Ectodermal cell (in vitro differentiated cells): ENCODE data around the gene MEF2B.
A peak's percentile ranks its signal among the peaks of the same experiment; 100 is the strongest.

Experiments used
- H3K27ac ChIP-seq: 2 replicates; pipeline ENCODE4 v1.7.0; 2013; ENCODE audit warnings: mild to moderate bottlenecking, low read depth, low read length; ENCODE audit not compliant: insufficient read depth, poor library complexity, severe bottlenecking
- H3K27me3 ChIP-seq: 2 replicates; pipeline ENCODE4 v1.7.0; 2013; ENCODE audit warnings: mild to moderate bottlenecking, low read length; ENCODE audit not compliant: insufficient read depth, control insufficient read depth, poor library complexity, severe bottlenecking
- H3K36me3 ChIP-seq: one replicate; pipeline ENCODE4 v1.7.0; 2013; ENCODE audit warnings: low read length; ENCODE audit not compliant: control insufficient read depth, insufficient read depth
- H3K4me1 ChIP-seq: one replicate; pipeline ENCODE4 v1.7.0; 2013; ENCODE audit warnings: low read length; ENCODE audit not compliant: control insufficient read depth, insufficient read depth
- H3K4me3 ChIP-seq: 2 replicates; pipeline ENCODE4 v1.7.0; 2013; ENCODE audit warnings: low read depth, low read length, control low read depth; ENCODE audit not compliant: insufficient read depth
- H3K9me3 ChIP-seq: 2 replicates; pipeline ENCODE4 v1.7.0; 2013; ENCODE audit warnings: mild to moderate bottlenecking, low read length, moderate library complexity; ENCODE audit not compliant: control insufficient read depth
- WGBS, 2 experiments: methylation state at CpG; one replicate each; pipeline ENCODE4 v1.1.7; 2013; ENCODE audit warnings: missing lambda C conversion rate in 2 of 2; 5-methylcytosine and 5-hydroxymethylcytosine counted together

MEF2B gene

DNA sequence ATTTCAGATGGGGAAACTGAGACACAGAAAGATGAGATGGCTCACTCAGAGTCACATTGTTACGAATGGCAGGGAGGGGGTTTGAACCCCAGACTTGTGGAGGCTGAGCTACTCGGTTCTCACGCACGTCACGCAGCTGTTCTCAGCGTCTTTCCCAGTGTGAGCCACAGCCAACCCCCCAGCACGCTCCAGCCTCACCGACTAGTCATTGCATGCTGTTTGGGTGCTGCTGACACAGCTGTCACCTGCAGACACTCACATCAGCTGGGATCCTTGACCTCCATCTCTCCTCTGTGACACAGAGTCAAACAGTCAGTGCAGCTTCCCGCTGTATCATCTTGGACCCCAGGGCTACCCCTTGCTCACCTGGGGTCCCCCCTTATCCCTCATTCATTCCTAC lies 39.3 kb upstream of the MEF2B start:
- Histone ChIP-seq H3K9me3 (no peaks in the 10 kb centered on the region), H3K27ac (no peak overlapping the region), H3K4me1 (peaks cover 15% of the 10 kb centered on the region), H3K4me3 (no peak overlapping the region), H3K27me3 (peaks cover 83% of the 10 kb centered on the region), H3K36me3 (no peaks in the 10 kb centered on the region)
- WGBS, 2 experiments = 59 to 63% methylated on average over 9 of the region's 9 CpGs

DNA sequence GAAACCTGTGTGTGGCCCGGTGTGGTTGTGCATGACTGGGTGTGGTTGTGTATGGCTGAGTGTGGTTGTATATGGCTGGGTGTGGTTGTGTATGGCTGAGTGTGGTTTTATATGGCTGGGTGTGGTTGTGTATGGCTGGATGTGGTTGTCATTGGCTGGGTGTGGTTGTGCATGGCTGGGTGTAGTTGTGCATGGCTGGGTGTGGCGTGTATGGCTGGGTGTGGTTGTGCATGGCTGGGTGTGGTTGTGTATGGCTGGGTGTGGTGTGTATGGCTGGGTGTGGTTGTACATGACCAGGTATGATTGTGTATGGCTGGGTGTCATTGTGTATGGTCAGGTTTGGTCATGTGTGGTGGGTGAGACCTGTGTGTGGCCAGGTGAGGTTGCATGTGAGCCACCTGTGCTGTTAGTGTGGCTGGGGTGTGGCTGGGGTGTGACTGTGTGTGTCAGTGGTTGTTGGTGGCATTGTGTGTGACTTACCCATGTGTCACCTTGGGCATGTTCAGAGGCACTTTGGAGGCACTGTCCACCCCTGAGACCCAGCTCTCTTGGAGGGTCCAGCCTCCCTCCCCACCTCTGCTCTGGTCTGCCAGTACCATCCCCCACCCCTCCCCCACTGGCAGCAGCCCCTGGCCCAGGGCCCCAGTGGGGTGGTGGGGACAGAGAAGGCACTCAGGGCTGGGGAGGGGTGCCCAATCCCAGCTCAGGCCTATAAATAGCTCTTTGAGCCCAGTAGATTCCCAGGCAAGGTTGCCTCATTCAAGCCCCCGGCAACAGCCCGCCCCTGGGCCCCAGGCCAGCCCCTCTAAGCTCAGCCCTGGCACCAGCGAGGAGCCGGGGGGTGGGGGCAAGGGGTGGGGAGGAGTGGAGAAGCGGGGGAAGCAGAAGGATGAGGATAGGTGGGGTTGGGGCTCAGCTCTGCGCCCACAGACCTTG lies 37.8 kb upstream of the MEF2B start:
- Histone ChIP-seq H3K27me3 (peaks cover 74% of the 10 kb centered on the region), H3K4me1 (peaks cover 15% of the 10 kb centered on the region), H3K4me3 (no peak overlapping the region), H3K9me3 (no peaks in the 10 kb centered on the region), H3K36me3 (no peaks in the 10 kb centered on the region), H3K27ac (no peak overlapping the region)
- WGBS, 2 experiments = 56 to 77% methylated on average over 5 to 8 of the region's 8 CpGs

DNA sequence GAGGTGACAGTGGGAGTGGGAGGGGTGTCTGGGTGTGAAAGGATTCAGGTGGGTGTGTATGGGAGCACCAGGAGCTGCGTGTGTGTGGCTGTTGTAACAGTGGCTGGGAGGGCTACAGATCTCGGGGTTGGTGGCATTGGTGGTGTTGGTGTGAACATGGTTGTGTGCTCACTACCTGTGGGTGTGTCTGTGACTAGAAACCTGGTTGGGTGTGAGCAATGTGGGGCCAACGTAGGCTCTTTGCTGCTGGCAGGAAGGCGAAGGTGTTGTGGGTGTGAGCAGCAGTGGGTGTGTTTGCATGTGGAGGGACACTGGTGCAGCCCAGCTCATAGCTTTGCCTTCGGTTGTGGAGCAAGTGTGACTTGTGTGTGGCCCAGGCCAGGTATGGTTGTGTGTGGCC lies 36.9 kb upstream of the MEF2B start:
- WGBS, 2 experiments = 68 to 75% methylated on average over 5 of the region's 5 CpGs
- H3K9me3 ChIP-seq = no peaks in the 10 kb centered on the region
- no peaks in the 10 kb centered on the region for H3K36me3 ChIP-seq
- H3K27ac ChIP-seq = no peak overlapping the region
- H3K27me3 ChIP-seq = peaks cover 64% of the 10 kb centered on the region
- peaks cover 9% of the 10 kb centered on the region for H3K4me1 ChIP-seq
- H3K4me3 ChIP-seq = no peak overlapping the region

GRCh38 chr19:19205416-19206410 lies 35.6 kb upstream of the MEF2B start:
- peaks cover 52% of the 10 kb centered on the region for H3K27me3 ChIP-seq
- WGBS, 2 experiments = 63 to 66% methylated on average over 14 of the region's 14 CpGs

DNA sequence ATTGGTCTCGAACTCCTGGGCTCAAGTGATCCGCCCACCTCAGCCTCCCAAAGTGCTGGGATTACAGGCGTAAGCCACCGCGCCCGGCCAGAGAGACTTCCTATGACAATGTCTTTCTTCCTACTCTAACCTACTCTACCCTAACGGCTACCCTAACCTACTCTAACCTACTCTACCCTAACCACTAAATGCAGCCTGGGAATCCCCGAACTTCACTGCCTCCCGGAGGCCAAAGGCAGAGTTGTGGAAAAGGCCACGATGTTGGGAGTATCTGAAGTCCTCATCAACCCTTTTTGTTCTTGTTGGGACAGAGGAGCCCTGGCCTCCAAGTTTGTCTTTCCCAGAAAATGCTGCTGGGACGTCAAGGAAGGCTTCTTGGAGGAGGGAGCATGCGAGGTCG lies 34.1 kb upstream of the MEF2B start:
- Histone ChIP-seq H3K9me3 (no peaks in the 10 kb centered on the region), H3K36me3 (peaks cover 13% of the 10 kb centered on the region), H3K4me3 (no peak overlapping the region), H3K27ac (no peak overlapping the region), H3K4me1 (peaks cover 9% of the 10 kb centered on the region), H3K27me3 (peaks cover 37% of the 10 kb centered on the region)
- WGBS, 2 experiments = 64 to 65% methylated on average over 13 of the region's 13 CpGs

More at GRCh38 chr19:19205416-19206410, 35.6 kb upstream of the MEF2B start:
- Histone ChIP-seq H3K4me3 (no peak overlapping the region), H3K27ac (no peak overlapping the region), H3K36me3 (peaks cover 9% of the 10 kb centered on the region), H3K9me3 (no peaks in the 10 kb centered on the region), H3K4me1 (peaks cover 9% of the 10 kb centered on the region)

DNA sequence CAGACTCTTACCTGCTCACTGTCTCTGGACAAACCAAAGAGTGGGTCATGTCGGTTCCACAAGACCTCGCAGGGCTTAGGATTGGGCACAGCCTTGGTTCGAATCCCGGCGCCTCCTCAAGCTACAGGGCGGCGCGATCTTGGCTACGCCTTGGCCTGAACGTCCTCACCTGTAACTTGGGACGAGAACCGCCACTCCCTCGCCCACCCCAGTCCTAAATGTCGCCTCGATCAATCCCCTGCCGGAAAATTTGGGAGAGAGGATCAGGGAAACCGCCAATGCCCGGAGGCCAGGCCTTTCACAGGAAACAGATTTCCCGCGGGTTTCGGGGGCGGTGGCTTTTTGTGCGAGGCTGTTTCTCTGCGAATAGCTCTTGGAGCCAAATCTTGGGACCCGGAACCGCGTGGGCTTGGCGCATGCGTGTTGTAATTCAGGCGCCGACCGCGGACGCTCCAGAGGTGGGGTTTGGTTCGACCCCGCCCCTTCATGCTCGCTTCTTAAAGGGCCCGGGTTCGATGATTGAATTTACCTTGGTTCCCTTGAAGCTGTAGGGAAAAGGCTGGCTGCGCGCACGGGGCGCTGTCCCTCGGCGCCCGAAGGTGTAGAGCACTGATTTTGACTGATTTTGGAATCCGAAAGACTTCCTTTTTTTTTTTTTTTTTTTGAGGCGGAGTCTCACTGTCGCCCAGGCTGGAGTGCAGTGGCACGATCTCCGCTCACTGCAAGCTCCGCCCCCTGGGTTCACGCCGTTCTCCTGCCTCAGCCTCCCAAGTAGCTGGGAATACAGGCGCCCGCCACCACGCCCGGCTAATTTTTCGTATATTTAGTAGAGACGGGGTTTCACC lies 33.2 kb upstream of the MEF2B start, which contains the start of gene NR2C2AP:
NR2C2AP (minus strand) TSS at position 403 of the 845 bp plus-strand sequence; CDS start at position 49, 354 bp downstream.
- H3K36me3 ChIP-seq = peaks cover 21% of the 10 kb centered on the region
- H3K9me3 ChIP-seq = no peaks in the 10 kb centered on the region
- H3K27me3 ChIP-seq = peaks cover 30% of the 10 kb centered on the region
- H3K27ac ChIP-seq = no peak within 1 kb of the TSS
- WGBS, 2 experiments = 11 to 12% methylated on average over 60 of the region's 60 CpGs
- H3K4me3 ChIP-seq = peak within 1 kb of the TSS; percentile 71
- peaks cover 9% of the 10 kb centered on the region for H3K4me1 ChIP-seq

DNA sequence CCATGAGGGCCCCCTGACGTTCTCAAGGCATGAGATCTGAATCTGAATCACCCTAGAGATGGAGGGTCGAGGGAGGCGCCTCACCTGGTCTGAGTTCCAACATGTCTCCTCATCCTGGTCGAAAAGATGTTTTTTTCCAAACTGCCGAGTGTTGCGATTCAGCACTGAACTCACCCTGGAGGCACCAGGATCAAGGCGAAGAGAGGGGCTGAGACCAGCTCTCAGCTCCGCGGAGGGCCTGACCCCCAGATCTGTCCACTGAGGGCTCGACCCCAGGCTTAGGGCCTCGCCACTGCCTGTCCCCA lies 32.6 kb upstream of the MEF2B start:
- Histone ChIP-seq H3K36me3 (peaks cover 21% of the 10 kb centered on the region), H3K27ac (no peak overlapping the region), H3K27me3 (peaks cover 29% of the 10 kb centered on the region), H3K4me1 (peaks cover 6% of the 10 kb centered on the region), H3K4me3 (peak overlapping the region; percentile 71), H3K9me3 (no peaks in the 10 kb centered on the region)
- WGBS, 2 experiments = 44 to 49% methylated on average over 11 of the region's 11 CpGs

- Histone ChIP-seq H3K36me3 (peaks cover 25% of the 10 kb centered on the region), H3K27ac (no peak overlapping the region), H3K27me3 (peaks cover 22% of the 10 kb centered on the region), H3K9me3 (no peaks in the 10 kb centered on the region), H3K4me3 (peak overlapping the region; percentile 71), H3K4me1 (peaks cover 6% of the 10 kb centered on the region)
- WGBS, 2 experiments = 90 to 92% methylated on average over 19 of the region's 19 CpGs
These were observed 31.9 kb upstream of the MEF2B start for GRCh38 chr19:19201697-19202630.

GRCh38 chr19:19193926-19194325 lies 23.9 kb upstream of the MEF2B start:
- WGBS, 2 experiments = 90 to 91% methylated on average over 5 of the region's 5 CpGs
- Histone ChIP-seq H3K27ac (no peak overlapping the region), H3K9me3 (no peaks in the 10 kb centered on the region), H3K27me3 (no peaks in the 10 kb centered on the region), H3K4me3 (no peak overlapping the region), H3K4me1 (peaks cover 2% of the 10 kb centered on the region), H3K36me3 (peaks cover 13% of the 10 kb centered on the region)
